GM18505 (cell line): Measurements from ENCODE around the gene COX7B2.

ENCODE experiments used
- ATAC-seq: cut with Tn5 transposase; IDR thresholded peaks from one replicate; pipeline ENCODE4 v1.9.1; 2021; ENCODE audit not compliant: unreplicated experiment
- POLR2A ChIP-seq: IDR thresholded peaks from 4 replicates; pipeline ENCODE4 v1.6.1; 2011; ENCODE audit warnings: borderline replicate concordance; ENCODE audit not compliant: insufficient read depth, insufficient read length; ENCODE audit errors: extremely low read depth

Gene COX7B2

DNA sequence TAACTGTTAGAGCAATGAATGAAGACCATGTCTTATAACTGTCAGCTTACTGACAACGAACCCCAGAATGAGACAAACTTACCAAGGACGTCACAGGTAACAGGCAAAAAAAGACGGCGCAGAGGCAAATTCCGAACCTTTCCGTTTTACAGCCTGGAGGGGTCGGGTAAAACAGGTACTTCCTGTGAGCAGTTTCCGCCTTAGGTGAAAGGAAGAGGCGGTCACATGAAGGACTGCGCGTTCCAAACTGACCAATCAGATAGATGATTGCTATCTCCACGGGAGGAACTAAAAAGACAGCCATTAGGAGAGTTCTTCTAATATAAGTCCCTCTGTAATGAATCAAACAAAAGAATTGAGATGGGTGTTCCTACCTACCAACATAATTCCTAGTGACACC lies at the start of gene COX7B2:
Gene COX7B2, minus strand, starts transcription at position 168 of the 400 bp plus-strand sequence. CDS start 174,053 bp downstream, outside the sequence.
- TF ChIP-seq POLR2A = no peak
- no peak for ATAC-seq

DNA sequence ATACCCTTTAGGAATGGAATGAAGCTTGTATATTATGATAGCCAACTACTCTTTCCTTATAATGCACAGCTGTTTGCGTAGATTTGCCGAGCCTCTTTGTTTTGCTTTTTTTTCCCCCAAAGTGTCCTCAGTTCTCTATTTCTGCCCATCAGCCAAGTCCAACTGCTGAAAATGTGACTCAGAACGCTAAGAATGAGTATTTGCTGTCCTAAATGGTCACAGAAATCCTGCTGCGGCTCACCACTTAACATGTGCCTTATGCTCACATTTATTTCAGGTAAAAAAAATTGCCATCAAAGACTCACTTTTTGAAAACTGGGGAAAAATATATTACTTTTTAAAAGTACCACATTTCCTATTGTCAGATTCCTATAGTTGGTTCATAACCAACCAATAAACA lies 47.4 kb upstream of the COX7B2 start:
- TF ChIP-seq POLR2A = no peak
- ATAC-seq = no peak

GRCh38 chr4:46955601-46956000 lies 46.6 kb upstream of the COX7B2 start:
- ATAC-seq = no peak
- TF ChIP-seq POLR2A = no peak

DNA sequence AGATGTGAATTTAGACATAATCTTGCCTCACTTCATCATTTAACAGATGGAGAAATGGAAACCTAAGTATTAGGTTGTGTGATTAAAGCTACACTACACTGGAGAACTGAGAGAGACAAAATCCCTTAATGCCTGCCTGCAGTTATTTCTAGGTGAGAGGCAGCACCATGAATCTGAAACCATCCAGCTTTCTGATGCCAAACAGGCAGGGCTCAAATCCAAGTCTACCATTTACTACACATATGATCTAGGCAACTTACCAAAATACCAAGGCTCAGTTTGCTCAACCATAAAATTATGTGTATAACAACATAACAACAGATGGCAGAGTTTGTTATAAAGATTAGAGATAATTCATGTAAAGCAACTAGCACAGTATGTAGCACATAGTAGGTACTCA lies 45.6 kb upstream of the COX7B2 start:
- ATAC-seq = no peak

GRCh38 chr4:46953564-46953963 lies 44.5 kb upstream of the COX7B2 start:
- no peak for TF ChIP-seq POLR2A

More for the DNA sequence above, 45.6 kb upstream of the COX7B2 start:
- no peak for TF ChIP-seq POLR2A

GRCh38 chr4:46952451-46952850 lies 43.4 kb upstream of the COX7B2 start:
- no peak for ATAC-seq
- no peak for TF ChIP-seq POLR2A

More at GRCh38 chr4:46953564-46953963, 44.5 kb upstream of the COX7B2 start:
- no peak for ATAC-seq

GRCh38 chr4:46950826-46951225 lies 41.8 kb upstream of the COX7B2 start:
- no peak for ATAC-seq
- TF ChIP-seq POLR2A = no peak

- no peak for ATAC-seq
- no peak for TF ChIP-seq POLR2A
These were observed 40.8 kb upstream of the COX7B2 start for GRCh38 chr4:46949822-46950221.

GRCh38 chr4:46947541-46947940 lies 38.5 kb upstream of the COX7B2 start:
- no peak for TF ChIP-seq POLR2A
- no peak for ATAC-seq

DNA sequence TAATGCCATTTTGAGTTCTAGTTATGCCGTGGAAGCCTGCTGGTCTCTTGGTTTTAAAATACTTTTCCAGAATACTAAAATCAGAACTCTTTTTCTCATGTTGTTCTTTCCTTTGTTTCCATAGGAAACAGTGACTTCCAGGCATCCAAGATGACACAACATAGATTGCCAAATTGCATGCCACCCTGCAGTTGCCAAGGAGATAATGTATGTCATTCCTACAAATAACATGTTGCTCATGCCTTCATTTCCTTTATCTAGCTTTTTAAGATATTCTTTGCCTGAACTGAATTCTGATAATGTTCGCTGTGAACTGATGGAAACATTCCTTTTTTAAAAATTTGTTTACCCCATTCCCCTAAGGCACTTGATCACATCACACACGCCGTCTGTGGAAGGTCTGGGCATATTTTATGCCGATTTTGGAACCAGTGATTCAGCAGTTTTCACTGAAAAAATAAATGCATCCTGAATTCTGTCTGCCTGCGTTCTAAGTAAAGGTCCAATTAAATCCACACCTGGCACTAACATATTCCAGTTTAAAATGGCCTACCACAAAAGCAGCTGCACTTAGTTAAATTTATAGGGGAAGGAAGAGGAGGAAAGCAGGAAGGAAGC lies 38.0 kb upstream of the COX7B2 start:
- no peak for TF ChIP-seq POLR2A
- no peak for ATAC-seq

DNA sequence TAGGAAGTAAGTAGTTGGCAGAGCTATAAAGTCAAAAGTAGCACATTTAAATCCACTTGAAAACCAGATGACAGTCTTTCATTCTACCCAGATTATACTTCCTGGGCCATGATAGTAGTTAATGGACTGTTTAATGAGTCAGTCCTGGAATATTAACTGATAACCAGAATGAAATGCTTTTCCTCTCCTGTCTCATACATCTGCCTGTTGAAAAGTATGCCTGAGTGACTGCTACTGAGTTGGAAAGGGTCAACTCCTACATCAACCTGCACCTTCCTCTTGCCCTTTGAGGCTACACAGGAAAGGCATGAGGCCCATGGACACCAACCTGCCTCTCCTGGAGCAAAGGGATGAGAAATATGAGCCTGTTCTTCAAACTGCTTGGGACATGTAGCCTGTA lies 36.0 kb upstream of the COX7B2 start:
- no peak for TF ChIP-seq POLR2A
- ATAC-seq = no peak

- ATAC-seq = no peak
- no peak for TF ChIP-seq POLR2A
These were observed 35.3 kb upstream of the COX7B2 start for GRCh38 chr4:46944345-46944744.

- ATAC-seq = no peak
- TF ChIP-seq POLR2A = no peak
These were observed 28.4 kb upstream of the COX7B2 start for GRCh38 chr4:46937493-46937892.

- no peak for TF ChIP-seq POLR2A
These were observed 25.7 kb upstream of the COX7B2 start for GRCh38 chr4:46934726-46935125.

GRCh38 chr4:46933686-46934085 lies 24.6 kb upstream of the COX7B2 start:
- no peak for TF ChIP-seq POLR2A
- ATAC-seq = no peak

More at GRCh38 chr4:46934726-46935125, 25.7 kb upstream of the COX7B2 start:
- no peak for ATAC-seq

DNA sequence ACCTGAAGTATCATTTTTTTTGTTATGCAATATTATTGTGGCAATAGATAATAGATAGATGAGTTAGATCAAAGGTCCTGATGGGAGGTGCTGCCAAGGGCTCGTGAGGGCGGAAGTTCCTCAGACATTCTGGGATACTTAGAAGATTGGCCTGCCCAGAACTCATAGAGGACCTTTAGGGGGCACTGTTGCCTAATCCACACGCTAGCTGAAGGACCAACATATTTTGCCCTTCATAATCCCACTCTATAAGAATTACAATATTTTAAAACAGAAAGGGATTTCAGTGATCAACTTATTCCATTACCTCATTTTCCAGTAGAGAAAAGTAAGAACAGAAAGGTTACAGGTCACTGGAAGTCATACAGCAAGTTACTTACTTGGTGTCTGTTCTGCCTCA lies 22.9 kb upstream of the COX7B2 start:
- ATAC-seq = peak; percentile 74
- no peak for TF ChIP-seq POLR2A

GRCh38 chr4:46930891-46931290 lies 21.8 kb upstream of the COX7B2 start:
- no peak for ATAC-seq
- TF ChIP-seq POLR2A = no peak
